Measurements from ENCODE around the gene SUPT6H.
"Not testable (repeated sequence)": the region's sequence is repeated elsewhere in the genome, so short reads cannot be mapped to it uniquely, and the experiment has no call there.

Gene SUPT6H

DNA sequence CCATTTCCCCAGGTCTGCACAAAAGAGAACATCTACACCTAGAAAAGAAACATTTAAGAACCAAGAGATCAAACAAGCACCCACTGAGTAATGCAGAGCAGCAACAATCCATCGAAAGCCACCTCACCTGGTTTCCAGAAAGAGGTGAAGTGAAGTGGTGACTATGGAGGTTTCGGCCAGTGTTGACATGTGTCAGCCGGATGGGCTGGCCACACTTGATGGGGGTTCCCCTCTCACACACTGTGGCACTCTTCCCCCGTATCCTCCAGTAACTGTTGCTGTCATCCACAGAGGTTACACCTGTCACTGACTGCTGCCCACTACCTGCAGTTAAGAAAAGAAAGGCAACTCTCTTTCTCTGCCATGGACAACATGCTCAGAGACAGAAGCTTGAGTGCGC is 6.8 kb upstream of the SUPT6H start:
- DNase-seq = no peak

DNA sequence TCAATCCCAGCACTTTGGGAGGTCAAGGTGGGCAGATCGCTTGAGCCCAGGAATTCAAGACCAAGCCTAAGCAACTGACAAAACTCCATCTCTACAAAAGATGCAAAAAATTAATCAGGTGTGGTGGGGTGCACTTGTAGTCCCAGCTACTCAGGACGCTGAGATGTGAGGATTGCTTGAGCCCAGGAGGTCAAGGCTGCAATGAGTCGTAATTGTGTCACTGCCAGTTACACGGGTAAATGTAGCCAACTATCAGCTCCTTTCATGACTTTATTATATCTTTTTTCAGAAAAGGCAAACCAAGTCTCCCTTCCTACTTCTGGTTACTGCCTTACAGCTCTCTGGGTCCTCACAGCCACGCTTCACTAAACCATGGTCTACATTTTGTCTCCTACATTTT is 4.2 kb upstream of the SUPT6H start:
- DNase-seq = no peak

DNA sequence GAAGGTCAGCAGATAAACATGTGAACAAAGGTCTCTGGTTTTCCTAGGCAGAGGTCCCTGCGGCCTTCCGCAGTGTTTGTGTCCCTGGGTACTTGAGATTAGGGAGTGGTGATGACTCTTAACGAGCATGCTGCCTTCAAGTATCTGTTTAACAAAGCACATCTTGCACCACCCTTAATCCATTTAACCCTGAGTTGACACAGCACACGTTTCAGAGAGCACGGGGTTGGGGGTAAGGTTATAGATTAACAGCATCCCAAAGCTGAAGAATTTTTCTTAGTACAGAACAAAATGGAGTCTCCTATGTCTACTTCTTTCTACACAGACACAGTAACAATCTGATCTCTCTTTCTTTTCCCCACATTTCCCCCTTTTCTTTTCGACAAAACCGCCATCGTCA is 3.7 kb upstream of the SUPT6H start:
- DNase-seq = not testable (repeated sequence)

DNA sequence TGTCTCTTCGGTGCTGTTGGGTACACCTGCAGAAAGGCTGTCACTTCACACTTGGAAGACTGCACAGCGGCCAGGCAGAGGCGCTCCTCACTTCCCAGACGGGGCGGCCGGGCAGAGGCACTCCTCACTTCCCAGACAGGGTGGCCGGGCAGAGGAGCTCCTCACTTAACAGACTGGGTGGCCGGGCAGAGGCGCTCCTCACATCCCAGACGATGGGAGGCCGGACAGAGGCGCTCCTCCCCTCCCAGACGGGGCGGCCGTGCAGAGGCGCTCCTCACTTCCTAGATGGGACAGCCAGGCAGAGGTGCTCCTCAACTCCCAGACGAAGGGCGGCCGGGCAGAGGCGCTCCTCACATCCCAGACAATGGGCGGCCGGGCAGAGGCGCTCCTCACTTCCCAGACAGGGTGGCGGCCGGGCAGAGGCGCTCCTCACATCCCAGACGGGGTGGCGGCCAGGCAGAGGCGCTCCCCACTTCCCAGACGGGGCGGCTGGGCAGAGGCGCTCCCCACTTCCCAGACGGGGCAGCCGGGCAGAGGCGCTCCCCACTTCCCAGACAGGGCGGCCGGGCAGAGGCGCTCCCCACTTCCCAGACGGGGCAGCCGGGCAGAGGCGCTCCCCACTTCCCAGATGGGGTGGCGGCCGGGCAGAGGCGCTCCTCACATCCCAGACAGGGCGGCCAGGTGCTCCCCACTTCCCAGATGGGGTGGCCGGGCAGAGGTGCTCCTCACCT is 3.1 kb upstream of the SUPT6H start:
- DNase-seq = not testable (repeated sequence)

DNA sequence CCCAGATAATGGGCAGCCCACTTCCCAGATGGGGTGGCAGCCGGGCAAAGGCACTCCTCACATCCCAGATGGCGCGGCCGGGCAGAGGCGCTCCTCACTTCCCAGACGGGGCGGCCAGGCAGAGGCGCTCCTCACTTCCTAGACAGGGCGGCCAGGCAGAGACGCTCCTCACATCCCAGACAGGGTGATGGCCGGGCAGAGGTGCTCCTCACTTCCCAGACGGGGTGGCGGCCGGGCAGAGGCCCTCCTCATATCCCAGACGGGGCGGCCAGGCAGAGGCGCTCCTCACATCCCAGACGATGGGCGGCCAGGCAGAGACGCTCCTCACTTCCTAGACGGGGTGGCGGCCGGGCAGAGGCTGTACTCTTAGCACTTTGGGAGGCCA is 2.5 kb upstream of the SUPT6H start:
- not testable (repeated sequence) for DNase-seq

DNA sequence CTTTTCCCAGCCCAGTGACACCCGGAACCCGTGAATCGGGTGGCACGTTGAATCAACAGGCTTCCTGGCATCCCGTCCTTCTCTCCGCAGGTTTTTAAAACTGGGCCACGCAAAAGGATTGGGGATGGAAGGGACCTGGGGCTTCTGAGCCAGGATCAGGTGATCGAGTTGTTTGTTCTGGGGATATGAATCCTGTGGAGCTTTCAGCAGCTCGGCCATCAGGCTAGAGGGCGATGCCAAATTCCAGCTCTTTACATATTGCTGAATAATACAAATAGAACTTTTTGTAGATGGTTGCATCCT is 473 bp downstream of the SUPT6H start:
- no peak for DNase-seq

DNA sequence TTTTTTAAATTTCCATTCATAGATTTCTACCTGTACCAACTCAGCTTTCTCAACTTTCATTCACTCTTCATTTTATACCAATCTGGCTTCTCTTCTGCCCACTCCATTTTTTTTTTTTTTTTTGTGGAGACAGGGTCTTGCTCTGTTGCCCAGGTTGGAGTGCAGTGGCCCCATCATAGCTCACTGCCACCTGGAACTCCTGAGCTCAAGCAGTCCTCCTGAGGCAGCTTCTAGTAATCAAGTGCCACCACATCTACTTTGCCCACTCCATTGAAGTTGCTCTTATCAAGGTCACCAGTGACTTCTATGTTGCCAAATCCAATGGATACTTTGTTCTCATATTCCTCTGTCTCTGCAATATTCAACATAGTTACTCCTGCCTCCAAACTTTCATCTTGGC is 1.7 kb downstream of the SUPT6H start:
- no peak for DNase-seq

DNA sequence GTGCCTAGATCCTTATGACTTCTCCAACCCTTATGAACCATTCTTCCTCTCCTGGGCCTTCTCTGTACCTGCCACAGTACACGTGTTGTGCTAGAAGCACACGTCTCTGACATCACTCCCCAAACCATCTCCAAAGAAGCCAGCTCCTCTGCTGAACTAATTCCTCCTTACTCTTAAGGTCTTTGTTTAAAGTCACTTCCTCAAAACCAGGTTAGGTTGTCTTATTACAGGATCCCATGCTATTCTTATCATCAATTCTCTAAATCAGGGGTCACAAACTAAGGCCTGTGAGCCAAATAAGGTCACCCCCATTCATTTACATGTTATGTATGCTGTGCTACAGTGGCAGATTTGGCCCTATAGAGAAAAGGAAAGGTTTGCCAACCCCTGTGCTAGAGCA is 4.0 kb downstream of the SUPT6H start:
- DNase-seq = no peak

DNA sequence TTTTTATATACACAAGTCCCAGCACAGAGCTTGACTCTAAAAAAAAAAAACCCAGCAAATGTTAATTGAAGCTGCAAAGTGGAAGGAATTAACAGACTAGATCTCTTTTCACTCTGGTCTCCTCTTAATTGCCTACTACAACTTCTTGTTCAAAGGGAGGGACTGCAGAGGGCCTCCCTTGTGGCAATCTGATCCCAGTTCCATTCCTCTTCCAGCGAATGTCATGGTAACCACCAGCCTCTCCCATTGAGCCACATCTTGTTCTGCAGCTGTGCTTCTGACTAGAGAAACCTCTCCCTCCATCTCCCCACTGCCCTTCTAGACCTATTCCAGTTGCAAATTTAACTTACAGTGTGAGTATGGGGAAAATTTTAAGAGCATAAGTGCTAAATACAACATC is 5.9 kb downstream of the SUPT6H start:
- no peak for DNase-seq

DNA sequence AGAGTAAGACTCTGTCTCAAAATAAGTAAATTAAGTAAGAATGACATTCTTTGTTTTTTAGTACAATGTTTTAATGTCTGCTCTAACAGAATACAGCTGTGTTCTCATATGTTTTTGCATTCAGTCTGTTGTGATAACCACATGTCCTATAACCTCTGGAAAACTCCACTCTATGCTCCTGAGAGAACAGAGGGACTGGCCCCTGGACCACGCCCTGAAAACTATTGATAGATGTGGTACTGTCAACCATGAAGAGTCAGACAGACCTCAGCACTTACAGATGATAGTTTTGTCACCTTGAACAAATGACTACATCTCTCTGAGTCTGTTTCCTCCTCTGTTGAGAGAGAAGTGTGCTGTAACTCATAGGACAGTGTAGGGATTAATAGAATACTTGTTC is 7.9 kb downstream of the SUPT6H start:
- no peak for DNase-seq

DNA sequence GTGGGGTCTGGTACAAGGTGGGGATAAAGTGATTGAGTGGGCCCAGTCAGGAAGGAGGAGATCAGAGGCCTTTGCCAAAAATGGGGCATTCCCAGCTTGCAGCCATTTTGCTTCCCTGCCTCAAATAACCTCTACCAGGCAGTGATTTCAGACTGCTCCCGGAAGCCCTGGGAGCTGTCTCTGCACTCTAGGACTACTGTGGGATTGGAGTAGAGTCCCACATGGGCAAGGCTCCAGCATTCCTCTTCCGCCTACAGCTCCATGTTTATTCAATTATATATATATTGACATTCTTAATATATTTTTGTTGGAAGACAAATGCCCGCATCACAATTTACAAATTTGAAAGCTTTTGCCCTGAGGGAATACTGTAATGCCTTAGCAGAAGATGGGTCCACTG is 13.5 kb downstream of the SUPT6H start:
- DNase-seq = no peak

DNA sequence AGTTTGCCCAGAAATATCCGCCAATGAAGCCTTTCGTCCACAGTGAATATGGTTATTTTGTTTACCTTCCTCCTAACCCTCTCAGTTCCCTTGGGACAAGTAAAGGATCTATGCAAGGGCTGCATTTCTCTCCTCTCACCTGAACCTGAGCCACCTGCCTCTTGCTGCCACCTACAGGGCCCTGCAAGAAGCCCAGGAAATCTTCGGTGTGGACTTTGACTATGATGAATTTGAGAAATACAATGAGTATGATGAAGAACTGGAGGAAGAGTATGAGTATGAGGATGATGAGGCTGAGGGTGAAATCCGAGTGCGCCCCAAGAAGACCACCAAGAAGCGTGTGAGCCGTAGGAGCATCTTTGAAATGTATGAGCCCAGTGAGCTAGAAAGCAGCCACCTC is 14.0 kb downstream of the SUPT6H start:
- DNase-seq = peak; percentile 12

DNA sequence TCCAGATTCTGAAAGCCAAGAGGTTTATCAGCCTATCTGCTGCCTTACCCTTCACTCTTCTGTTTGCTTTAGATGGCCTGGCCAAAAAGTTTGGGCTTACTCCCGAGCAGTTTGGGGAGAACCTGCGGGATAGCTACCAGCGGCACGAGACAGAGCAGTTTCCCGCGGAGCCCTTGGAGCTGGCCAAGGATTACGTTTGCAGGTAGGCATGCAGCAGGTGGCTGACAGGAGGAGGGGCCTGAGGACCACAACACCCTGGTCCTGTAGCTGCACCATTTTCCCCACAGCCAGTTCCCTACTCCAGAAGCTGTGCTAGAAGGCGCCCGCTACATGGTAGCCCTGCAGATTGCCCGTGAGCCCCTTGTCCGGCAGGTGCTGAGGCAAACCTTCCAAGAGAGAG is 20.6 kb downstream of the SUPT6H start:
- no peak for DNase-seq

DNA sequence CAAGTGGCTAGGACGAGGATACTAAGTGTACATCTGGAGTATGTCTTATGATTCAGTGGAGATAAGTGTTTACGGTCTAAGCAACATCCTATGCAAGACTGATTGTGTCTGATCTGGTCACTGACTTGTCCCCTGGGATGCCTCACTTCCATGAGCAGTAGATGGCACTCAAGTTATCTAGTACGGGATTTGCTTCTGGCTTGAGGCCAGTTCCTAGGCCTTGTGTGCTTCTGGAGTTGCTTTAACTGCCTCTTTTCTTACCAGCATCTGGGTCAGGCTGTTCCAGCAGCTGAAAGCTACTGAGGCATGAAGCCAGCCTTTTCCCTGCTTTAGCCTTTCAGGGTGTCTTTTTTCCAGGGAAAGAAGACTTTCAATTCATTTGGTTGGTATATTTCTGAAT is 23.0 kb downstream of the SUPT6H start:
- DNase-seq = peak; percentile 72

DNA sequence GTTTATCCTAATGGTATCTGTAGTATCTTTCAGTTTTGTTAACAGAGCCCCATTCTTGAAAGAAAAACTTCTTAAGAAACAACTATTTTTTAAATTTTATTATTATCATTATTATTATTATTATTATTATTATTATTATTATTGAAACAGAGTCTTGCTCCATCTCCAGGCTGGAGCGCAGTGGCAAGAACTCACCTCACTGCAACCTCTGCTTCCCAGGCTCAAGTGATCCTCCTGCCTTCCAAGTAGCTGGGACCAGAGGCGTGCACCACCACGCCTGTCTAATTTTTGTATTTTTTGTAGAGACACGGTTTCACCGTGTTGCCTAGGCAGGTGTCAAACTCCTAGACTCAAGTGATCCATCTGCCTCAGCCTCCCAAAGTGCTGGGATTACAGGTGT is 23.4 kb downstream of the SUPT6H start:
- DNase-seq = no peak

DNA sequence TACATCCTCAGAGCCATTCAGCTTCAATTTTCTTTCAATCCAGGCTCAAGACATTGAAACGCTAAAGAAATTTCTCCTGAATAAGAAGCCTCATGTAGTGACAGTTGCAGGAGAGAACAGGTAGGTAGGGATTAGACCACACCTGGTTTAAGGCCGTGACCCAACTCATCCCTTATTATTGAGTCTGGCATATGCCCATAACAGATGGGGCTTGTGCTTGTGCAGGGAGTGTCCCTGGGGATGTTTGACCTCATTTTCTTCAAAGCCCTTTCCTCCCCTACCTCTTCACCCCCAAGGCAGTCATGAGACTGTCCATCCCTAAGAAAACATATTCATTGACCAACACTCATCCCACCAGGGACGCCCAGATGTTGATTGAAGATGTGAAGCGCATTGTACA is 24.3 kb downstream of the SUPT6H start:
- peak; percentile 37 for DNase-seq

DNA sequence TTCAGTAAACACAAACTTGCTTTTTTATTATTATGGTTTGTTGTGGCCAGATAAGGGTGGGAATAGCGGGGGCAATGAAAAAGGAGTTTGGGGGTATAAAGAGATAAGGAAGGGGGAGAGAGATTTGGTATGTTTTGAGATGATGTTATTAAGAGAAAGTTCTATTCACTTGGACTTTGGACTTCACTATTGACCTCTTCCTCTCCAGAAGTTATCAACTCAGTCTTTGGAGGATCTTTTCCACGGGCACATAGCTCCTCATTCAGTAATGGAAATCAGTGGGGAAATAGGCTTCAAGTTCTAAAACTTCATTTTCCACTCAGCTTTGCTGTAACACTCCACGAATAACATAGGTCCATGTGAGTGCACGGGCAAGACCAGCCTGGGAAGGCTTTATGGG is 26.5 kb downstream of the SUPT6H start:
- no peak for DNase-seq

DNA sequence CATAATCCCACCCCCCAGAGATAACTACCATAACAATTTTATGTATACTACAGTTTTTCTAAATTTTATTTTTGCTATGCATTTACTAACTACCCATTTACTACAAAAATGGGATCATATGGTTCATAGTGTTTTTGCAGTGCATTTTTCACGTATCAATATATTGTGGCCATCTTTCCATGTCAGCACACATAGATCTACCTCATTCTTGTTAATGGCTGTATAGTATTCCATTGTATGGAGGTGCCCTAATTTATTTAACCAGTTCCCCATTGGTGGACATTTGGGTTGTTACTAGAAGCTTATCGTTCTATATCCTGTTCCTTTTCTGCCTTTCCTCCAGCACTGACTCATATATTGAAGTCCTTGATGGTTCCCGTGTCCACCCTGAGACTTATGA is 27.0 kb downstream of the SUPT6H start:
- no peak for DNase-seq

DNA sequence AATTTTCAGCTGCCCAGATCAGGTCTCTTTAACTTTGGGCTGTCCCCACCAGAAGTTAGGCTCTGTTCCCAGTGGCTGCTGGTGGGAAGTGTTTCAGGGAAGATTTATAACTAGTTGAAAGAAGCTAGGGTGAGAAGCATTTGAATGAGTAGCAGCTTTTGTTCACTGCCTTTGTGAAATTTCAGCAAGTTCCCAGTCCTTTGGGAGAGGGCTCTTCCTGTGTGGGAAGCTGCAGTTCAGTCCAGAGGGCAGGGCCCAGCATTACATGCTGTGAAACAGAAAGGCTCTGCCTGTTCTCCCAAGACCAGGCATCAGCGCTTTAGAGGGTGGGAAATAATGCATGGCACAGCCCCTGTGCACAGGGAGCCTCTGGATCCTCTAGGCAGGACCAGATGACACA is 31.9 kb downstream of the SUPT6H start:
- no peak for DNase-seq

DNA sequence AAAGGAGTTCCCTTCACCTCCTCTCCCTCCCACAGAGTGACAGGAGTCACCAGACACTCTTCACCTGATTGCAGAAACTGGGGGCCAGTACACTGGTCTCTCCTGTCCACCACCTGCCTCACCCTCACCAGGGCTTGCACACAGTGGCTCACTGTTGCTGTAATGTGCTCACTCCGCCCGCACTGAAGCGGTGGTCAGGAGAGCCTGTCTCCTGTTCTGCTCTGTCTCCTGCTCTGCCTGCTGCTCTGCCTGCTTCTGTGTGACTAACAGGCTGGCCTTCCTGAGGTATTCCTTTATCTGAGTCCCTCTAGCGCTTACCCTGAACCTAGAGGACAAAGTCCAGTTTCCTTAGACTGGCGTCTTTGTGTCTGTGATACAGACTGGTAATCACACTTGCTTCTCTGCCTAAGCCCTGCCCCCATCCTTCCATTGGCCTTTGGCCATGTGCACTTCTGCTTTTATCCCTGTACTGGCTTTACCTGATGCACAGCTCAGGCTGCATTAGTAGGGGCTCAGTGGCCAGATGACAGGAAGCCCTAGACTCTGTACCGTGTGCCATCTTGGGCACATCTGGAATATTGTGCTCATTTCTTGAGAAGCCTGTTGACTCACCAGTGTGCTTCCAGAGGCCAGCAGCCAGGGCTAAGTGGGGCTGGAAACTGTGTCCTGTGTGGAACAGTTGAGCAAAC is 36.4 kb downstream of the SUPT6H start:
- DNase-seq = no peak

DNA sequence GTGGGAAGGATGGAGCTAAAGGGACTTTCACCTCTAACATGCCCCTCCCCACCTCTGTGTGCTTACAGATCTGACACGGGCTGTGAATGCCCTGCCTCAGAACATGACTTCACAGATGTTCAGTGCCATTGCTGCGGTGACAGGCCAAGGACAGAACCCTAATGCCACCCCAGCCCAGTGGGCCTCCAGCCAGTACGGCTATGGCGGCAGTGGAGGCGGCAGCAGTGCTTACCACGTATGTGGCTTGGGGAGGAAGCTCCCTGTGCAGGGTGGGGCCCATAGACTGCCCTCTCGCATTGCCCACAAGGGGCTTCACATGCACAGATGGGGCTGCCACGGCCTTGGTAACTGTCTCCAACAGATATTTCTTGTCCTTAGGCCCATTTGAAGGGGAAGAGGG is 38.3 kb downstream of the SUPT6H start:
- DNase-seq = no peak

DNA sequence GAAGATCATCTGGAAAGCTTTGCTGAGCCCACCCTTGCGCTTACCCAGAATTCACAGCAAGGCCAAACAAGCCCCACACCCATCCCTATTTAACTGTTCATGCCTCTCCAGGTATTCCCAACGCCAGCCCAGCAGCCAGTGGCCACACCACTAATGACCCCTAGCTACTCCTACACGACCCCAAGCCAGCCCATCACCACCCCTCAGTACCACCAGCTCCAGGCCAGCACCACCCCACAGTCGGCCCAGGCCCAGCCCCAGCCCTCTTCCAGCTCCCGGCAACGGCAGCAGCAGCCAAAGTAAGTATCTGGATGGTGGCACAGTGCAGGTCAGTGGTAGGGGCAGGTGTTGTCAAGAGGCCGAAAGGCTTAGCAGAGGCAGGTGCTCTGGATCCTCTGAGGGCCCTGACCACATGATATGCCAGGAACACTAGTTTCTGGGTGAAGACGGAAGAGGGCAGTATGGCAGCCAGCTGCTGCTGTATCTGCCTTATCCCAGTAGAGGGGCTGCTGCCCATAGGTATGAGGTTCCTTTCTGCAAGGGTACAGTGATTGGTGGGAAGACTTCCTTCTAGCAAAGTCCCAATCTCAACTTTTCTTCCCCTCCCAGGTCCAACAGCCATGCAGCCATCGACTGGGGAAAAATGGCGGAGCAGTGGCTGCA is 39.0 kb downstream of the SUPT6H start:
- DNase-seq = no peak

DNA sequence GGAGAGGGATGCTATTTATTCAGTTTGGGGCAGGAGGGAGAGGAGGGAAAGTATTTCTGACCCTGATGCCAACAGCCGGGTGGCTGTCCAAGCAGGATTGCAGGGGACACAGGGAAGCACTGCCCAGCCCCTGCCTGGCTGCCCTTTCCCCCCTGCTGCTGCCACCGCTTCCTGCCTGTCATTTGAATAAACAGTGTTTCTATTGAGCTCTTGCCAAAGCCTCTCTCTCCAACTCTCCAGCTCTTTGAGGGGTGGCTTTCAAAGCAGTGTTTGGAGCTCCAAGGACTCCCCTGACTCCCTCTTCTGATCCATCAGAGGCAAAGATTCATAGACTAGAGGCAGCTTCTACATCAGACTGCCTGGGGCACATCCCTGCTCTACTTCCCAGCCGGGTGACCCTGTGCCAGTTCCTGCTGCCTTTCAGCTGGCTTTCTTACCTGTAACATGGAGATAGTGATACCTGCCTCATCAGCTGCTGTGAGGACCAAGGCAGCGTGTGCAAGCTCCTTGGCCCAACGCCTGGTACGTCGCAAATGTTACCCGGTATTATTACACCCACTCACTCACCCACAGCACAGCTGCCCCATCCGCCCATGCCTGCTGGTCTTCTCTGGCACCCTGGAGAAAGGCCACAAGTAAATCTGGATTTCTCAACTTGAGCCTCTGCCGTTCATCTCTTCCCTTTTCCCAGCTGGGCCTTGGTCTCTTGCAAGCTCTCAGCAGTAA is 40.2 kb downstream of the SUPT6H start:
- no peak for DNase-seq

DNA sequence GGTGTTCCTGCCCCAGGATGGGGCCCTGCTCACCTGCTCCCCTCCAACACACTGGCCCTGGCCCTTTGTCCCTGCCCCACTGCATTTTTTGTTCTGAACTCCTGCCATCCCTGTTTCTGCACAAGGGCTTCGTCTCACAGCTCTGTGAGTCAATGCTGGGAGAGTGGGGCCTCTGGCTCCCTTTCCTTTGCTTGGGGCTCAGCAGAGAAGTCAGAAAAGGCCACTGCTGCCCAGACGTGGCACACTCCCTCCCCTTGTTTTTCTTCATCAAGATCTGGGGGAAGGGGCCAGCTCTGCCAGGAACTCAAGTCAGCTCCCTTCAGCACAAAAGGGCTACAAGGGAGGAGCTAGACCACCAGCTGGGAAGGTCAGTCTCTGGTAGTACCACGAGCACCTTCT is 40.7 kb downstream of the SUPT6H start:
- DNase-seq = no peak
